ENCODE measurements around the gene RAB44.

RAB44 gene

GRCh38 chr6:36751833-36752186, 54.2 kb downstream of the RAB44 start:
- no peak for DNase-seq (ENCODE audit: low read depth in 2 of 2, low spot score in 1 of 2)

GRCh38 chr6:36752187-36752885, 54.7 kb downstream of the RAB44 start:
- no peak for DNase-seq (ENCODE audit: low read depth in 2 of 2, low spot score in 1 of 2)

GRCh38 chr6:36752886-36753506, 55.4 kb downstream of the RAB44 start:
- DNase-seq (ENCODE audit: low read depth in 2 of 2, low spot score in 1 of 2): no peak

GRCh38 chr6:36753671-36754405, 56.2 kb downstream of the RAB44 start:
- no peak for DNase-seq (ENCODE audit: low read depth in 2 of 2, low spot score in 1 of 2)

GRCh38 chr6:36754582-36755434, 57.2 kb downstream of the RAB44 start:
- DNase-seq (ENCODE audit: low read depth in 2 of 2, low spot score in 1 of 2): no peak

GRCh38 chr6:36755435-36756348, 58.1 kb downstream of the RAB44 start:
- DNase-seq (ENCODE audit: low read depth in 2 of 2, low spot score in 1 of 2): peak in 1 of 2 donors; percentile 21

- DNase-seq (ENCODE audit: low read depth in 2 of 2, low spot score in 1 of 2): no peak
Measured at GRCh38 chr6:36756786-36757185, 59.2 kb downstream of the RAB44 start.

- DNase-seq (ENCODE audit: low read depth in 2 of 2, low spot score in 1 of 2): no peak
Measured at GRCh38 chr6:36757206-36757605, 59.6 kb downstream of the RAB44 start.

DNA sequence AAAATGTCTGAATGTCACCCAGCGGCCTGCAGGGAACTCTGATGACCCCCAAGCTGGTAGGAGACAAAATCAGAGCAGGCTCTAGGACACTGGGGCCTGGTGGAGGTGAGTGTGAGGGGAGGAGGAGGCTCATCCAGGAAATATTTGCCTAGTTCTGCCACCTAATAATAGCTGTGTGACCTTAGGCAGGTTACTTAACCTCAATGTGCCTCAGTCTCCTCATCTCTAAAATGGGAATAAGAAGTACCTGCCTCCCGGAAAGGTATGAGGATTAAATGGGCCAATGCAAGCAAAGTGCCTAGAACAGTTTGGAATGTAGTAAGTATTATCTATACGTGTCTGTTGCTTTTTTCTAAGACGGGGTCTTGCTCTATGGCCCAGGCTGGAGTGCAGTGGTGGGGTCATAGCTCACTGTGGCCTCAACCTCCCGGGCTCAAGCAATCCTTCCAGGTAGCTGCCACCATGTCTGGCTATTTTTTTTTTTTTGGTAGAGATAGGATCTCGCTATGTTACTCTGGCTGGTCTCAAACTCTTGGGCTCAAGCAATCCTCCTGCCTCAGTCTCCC, 60.4 kb downstream of the RAB44 start:
- DNase-seq (ENCODE audit: low read depth in 2 of 2, low spot score in 1 of 2): no peak

- no peak for DNase-seq (ENCODE audit: low read depth in 2 of 2, low spot score in 1 of 2)
Measured at GRCh38 chr6:36758516-36759147, 61.0 kb downstream of the RAB44 start.

GRCh38 chr6:36759148-36759759, 61.6 kb downstream of the RAB44 start:
- peak; percentile 38 to 70 for DNase-seq (ENCODE audit: low read depth in 2 of 2, low spot score in 1 of 2)

- no peak for DNase-seq (ENCODE audit: low read depth in 2 of 2, low spot score in 1 of 2)
Measured at GRCh38 chr6:36760685-36761435, 63.2 kb downstream of the RAB44 start.

DNA sequence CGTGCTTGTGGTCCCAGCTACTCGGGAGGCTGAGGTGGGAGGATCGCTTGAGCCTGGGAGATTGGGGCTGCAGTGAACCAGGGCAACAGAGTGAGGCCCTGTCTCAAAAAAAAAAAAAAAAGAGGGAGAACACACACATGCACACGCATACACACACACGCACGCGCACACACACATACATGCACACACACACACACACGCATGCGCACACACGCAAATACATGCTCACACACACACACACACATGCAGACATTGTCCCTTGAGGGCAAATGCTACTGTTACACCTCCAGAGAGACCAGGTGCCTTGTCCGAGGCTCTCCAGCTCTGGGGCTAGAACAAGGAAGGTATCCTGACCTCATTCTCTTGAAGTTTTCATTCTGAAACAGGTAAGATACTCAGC, 64.5 kb downstream of the RAB44 start:
- DNase-seq (ENCODE audit: low read depth in 2 of 2, low spot score in 1 of 2): no peak

DNA sequence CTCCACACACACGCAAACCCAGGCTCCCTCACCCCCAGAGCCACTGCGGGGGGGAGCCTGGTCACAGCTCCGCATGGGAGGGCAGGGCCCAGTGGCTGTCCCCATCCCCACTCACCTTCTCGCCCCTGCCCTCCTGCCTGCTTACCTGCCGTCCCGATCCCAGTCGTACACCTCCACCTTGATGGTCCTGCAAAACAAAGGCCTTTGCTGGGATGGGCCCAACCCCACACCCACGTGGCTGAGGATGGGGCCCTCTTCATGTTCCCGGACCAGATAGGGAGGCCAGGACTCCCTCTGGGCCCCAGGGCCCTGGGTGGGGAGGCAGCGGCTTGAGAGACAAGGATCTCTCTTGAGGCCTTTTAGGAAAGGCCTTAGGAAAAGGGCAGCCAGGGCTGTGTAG, 67.6 kb downstream of the RAB44 start:
- no peak for DNase-seq (ENCODE audit: low read depth in 2 of 2, low spot score in 1 of 2)

- DNase-seq (ENCODE audit: low read depth in 2 of 2, low spot score in 1 of 2): peak; percentile 42 to 61
Measured at GRCh38 chr6:36765594-36766398, 68.2 kb downstream of the RAB44 start.

DNA sequence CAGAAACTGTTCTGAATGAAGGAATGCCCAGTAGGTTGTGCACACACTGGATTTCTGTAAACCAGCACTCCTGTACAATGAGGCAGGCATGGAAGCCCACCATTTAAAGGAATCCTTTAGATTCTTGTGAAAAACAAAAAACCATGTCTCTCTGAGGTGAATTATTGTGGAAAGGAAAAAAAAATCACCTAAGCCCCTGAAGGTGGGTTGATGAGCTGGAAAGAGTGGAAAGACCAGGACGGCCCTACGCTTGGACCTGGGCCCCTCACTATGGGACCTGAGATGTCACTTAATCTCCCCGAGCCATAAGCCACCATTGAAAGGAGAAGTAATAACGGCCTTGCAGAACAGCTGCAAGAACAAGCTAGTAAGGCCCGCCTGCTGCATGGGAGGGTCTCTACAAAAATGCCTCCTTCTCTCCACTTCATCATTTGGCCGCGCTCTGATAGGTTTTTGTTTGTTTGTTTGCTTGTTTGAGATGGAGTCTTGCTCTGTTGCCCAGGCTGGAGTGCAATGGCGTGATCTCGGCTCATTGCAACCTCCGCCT, 68.8 kb downstream of the RAB44 start:
- DNase-seq (ENCODE audit: low read depth in 2 of 2, low spot score in 1 of 2): no peak

DNA sequence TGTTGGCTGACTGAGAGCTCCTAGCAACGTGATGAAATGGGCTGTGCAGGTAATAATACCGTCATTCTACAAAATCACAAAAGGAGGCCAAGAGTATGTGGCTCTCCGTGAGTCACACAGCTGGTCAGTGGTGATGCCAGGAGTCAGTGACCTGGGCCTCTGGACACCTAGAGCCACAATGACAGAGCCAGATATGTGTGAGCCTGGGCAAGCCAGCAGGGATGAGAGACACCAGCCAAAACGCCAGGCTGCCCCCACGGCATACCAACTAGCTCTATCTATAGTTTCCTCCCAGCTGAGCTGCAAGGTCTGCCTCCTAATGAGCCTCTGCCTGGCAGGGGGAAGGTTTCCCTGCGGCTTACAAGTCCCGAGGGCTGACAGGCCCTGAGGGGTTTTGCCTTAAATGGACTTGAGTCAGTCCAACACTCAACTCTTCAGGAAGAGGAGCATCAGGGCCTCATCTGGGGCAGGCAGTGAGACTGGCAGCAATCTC, 71.6 kb downstream of the RAB44 start:
- DNase-seq (ENCODE audit: low read depth in 2 of 2, low spot score in 1 of 2): no peak

All from stimulated activated CD8-positive, alpha-beta memory T cell treated with anti-CD3 and anti-CD28 coated beads, Interleukin-4, amount 100 ng/mL, for 1 hour (primary cell).